GM23248 (cell line): ENCODE measurements around the gene JARID2.

Experiments
- EZH2 ChIP-seq: fragments of 200-600 bp; sonication (generic); IDR thresholded peaks from 2 replicates; pipeline ENCODE4 v1.6.1; 2018; ENCODE audit warnings: antibody characterized with exemption, mild to moderate bottlenecking; ENCODE audit not compliant: insufficient read depth, poor library complexity, severe bottlenecking
- EZH2phosphoT487 ChIP-seq: fragments of 200-600 bp; sonication (generic); IDR thresholded peaks from 2 replicates; pipeline ENCODE4 v1.6.1; 2018; ENCODE audit warnings: antibody characterized with exemption, moderate library complexity, mild to moderate bottlenecking, low read depth; ENCODE audit not compliant: insufficient read depth

DNA sequence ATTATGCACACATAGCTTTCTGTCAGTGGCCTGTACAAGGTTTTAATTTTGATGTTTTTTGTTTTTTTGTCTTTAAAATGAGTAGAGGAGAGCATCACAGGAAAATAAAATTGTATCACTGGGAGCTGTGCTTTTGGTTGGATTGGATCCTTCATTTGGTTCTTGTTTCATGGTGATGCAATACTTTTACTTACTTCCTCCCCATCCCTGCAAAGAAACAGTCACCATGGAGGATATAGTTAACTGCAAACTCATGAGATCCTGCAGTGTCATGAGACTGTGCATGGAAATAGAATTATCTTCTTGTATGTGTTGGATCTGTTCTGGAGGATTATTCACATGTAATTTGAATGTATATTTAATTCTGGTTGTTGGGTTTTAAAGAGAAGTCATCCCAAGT is 122.3 kb downstream of the JARID2 start:
- TF ChIP-seq EZH2 (no peak), EZH2phosphoT487 (no peak)
